ENCODE data around the gene PTPRN2. TPM values are rescaled to one million over a fixed set of nuclear protein-coding genes. Genes with fewer than 3 reads are reported as not detected.
"Not testable (repeated sequence)": the region's sequence is repeated elsewhere in the genome, so short reads cannot be mapped to it uniquely, and the experiment has no call there.

The PTPRN2 gene
- total and polyA plus RNA-seq, 9 of the 15 experiments (the other 6 are each of a cell fraction or from before 2014, with no cell fraction given) = not detected

DNA sequence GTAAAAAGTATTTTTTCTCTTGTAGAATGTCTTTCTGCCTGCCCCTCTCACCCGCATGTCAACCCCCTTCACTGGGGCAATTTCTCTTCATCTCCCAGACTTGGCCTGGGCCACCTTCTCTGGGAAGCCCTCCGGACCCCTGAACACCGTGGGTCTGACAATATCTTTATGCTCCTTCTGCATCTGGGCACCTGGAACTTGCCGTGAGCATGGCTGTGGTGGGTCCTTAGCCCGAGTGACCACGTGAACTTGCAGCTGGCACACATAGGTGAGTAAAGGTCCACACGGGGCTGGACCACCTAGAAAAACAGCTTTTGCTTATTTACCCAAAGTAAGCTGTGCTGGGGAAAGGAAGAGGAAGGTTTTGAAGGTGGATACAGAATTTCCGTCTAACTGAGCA lies 650.6 kb downstream of the PTPRN2 start:
- H3K4me1 ChIP-seq (replicated peaks in 1 of 2; ENCODE audit: control insufficient read depth in 2 of 2, insufficient read depth in 2 of 2, low read length in 2 of 2) = no peaks in the 10 kb centered on the region
- intact Hi-C loops (cut with micrococcal nuclease) = no loop called here
- H3K27ac ChIP-seq (ENCODE audit: extremely low read depth, low read depth, low read length) = no peak overlapping the region
- H2AFZ ChIP-seq (ENCODE audit: low read depth, low read length) = no peak overlapping the region
- WGBS (ENCODE audit: insufficient coverage, low coverage, missing lambda C conversion rate) = 2% methylated on average over 8 of the region's 8 CpGs
- CTCF ChIA-PET (ENCODE audit: low intra/inter-chr PET ratio) = no interaction called here
- no peak overlapping the region for H3K4me2 ChIP-seq (ENCODE audit: insufficient read depth, low read length)
- H4K20me1 ChIP-seq (replicated peaks; ENCODE audit: control insufficient read depth, insufficient read depth, low read length) = no peaks in the 10 kb centered on the region
- H3K4me3 ChIP-seq = no peak overlapping the region
- peaks cover 19% of the 10 kb centered on the region for H3K9me3 ChIP-seq (replicated peaks; ENCODE audit: control insufficient read depth, insufficient read depth, low read depth, low read length)
- in situ Hi-C loops (cut with MboI) = no loop called here
- H3K27me3 ChIP-seq (ENCODE audit: control insufficient read depth in 2 of 2, insufficient read depth in 2 of 2, low read length in 2 of 2) = no peaks in the 10 kb centered on the region
- no peaks in the 10 kb centered on the region for H3K36me3 ChIP-seq (ENCODE audit: control insufficient read depth, insufficient read depth, low read length)
- no peaks in the 10 kb centered on the region for H3K79me2 ChIP-seq (ENCODE audit: control insufficient read depth, insufficient read depth, low read length)
- no peak for ATAC-seq
- H3K9me1 ChIP-seq (ENCODE audit: control insufficient read depth, insufficient read depth, low read length) = no peaks in the 10 kb centered on the region
- POLR2A ChIA-PET = no interaction called here
- no TSS peak for BruUV-seq (replicated peaks)
- no peak for FAIRE-seq
- TF ChIP-seq CAMTA2 (CRISPR knock-in tag; conservative IDR thresholded peaks at IDR 0.05) (no peak), HNRNPL (IDR thresholded peaks at IDR 0.05; ENCODE audit: low read depth, low read length) (no peak), ZNF436 (CRISPR knock-in tag; IDR thresholded peaks at IDR 0.05) (no peak), FOXM1 (IDR thresholded peaks at IDR 0.05; ENCODE audit: low read depth) (no peak), FOXM1 (CRISPR knock-in tag; IDR thresholded peaks at IDR 0.05; ENCODE audit: low read depth) (no peak), POLR2H (tag; IDR thresholded peaks at IDR 0.05; ENCODE audit: low read depth) (no peak), TCF7 (IDR thresholded peaks at IDR 0.05; ENCODE audit: borderline replicate concordance) (no peak), CCNT2 (IDR thresholded peaks at IDR 0.05; ENCODE audit: borderline replicate concordance, extremely low read depth, insufficient read length, low read depth, low read length) (no peak), ZBTB17 (CRISPR knock-in tag; IDR thresholded peaks at IDR 0.05) (no peak)
- TF ChIP-seq, protein P1, sequence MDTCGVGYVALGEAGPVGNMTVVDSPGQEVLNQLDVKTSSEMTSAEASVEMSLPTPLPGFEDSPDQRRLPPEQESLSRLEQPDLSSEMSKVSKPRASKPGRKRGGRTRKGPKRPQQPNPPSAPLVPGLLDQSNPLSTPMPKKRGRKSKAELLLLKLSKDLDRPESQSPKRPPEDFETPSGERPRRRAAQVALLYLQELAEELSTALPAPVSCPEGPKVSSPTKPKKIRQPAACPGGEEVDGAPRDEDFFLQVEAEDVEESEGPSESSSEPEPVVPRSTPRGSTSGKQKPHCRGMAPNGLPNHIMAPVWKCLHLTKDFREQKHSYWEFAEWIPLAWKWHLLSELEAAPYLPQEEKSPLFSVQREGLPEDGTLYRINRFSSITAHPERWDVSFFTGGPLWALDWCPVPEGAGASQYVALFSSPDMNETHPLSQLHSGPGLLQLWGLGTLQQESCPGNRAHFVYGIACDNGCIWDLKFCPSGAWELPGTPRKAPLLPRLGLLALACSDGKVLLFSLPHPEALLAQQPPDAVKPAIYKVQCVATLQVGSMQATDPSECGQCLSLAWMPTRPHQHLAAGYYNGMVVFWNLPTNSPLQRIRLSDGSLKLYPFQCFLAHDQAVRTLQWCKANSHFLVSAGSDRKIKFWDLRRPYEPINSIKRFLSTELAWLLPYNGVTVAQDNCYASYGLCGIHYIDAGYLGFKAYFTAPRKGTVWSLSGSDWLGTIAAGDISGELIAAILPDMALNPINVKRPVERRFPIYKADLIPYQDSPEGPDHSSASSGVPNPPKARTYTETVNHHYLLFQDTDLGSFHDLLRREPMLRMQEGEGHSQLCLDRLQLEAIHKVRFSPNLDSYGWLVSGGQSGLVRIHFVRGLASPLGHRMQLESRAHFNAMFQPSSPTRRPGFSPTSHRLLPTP (IDR thresholded peaks at IDR 0.05; ENCODE audit: borderline replicate concordance, extremely low read depth, insufficient read length) = no peak
- no peak for DNase-seq (ENCODE audit: extremely low read depth in 1 of 4, low spot score in 3 of 4)
- no peak overlapping the region for H3K9ac ChIP-seq (ENCODE audit: insufficient read depth in 1 of 2, low read depth in 2 of 2, low read length in 2 of 2)

GRCh38 chr7:157935721-157936120 lies 651.9 kb downstream of the PTPRN2 start:
- H3K4me3 ChIP-seq; H2AFZ ChIP-seq (ENCODE audit: low read depth, low read length); H3K36me3 ChIP-seq (ENCODE audit: control insufficient read depth, insufficient read depth, low read length); H3K4me2 ChIP-seq (ENCODE audit: insufficient read depth, low read length); H4K20me1 ChIP-seq (replicated peaks; ENCODE audit: control insufficient read depth, insufficient read depth, low read length); in situ Hi-C loops (cut with MboI); H3K9ac ChIP-seq (ENCODE audit: insufficient read depth in 1 of 2, low read depth in 2 of 2, low read length in 2 of 2); ATAC-seq; H3K27me3 ChIP-seq (ENCODE audit: control insufficient read depth in 2 of 2, insufficient read depth in 2 of 2, low read length in 2 of 2); DNase-seq (ENCODE audit: extremely low read depth in 1 of 4, low spot score in 3 of 4); intact Hi-C loops (cut with micrococcal nuclease); BruUV-seq (replicated peaks); FAIRE-seq; H3K79me2 ChIP-seq (ENCODE audit: control insufficient read depth, insufficient read depth, low read length); H3K9me1 ChIP-seq (ENCODE audit: control insufficient read depth, insufficient read depth, low read length); H3K4me1 ChIP-seq (replicated peaks in 1 of 2; ENCODE audit: control insufficient read depth in 2 of 2, insufficient read depth in 2 of 2, low read length in 2 of 2); H3K27ac ChIP-seq (ENCODE audit: extremely low read depth, low read depth, low read length); CTCF ChIA-PET (ENCODE audit: low intra/inter-chr PET ratio); POLR2A ChIA-PET: not testable (repeated sequence)
- peaks cover 14% of the 10 kb centered on the region for H3K9me3 ChIP-seq (replicated peaks; ENCODE audit: control insufficient read depth, insufficient read depth, low read depth, low read length)
- 0% methylated on average over 11 of the region's 11 CpGs for WGBS (ENCODE audit: insufficient coverage, low coverage, missing lambda C conversion rate)
